Smooth muscle cell (in vitro differentiated cells): ENCODE data around the gene OR2AE1. TPM values are rescaled to one million over a fixed set of nuclear protein-coding genes. Genes with fewer than 3 reads are reported as not detected.

Experiments
- DNase-seq: peaks from one replicate; lab custom pipeline; 2025; ENCODE audit not compliant: unreplicated experiment; lab: John Stamatoyannopoulos, UW
- H2AFZ ChIP-seq: fragments of 200-600 bp; sonication (generic); 2 replicates; pipeline ENCODE4 v1.6.0; 2016; ENCODE audit warnings: antibody characterized with exemption, low read depth, mild to moderate bottlenecking
- H3F3A ChIP-seq: fragments of 200-600 bp; sonication (generic); 2 replicates; pipeline ENCODE4 v1.6.0; 2017; ENCODE audit warnings: antibody characterized with exemption, low read depth
- H3K27ac ChIP-seq: fragments of 200-600 bp; sonication (generic); 2 replicates; pipeline ENCODE4 v1.5.1; 2016; ENCODE audit warnings: low read depth, mild to moderate bottlenecking
- H3K27me3 ChIP-seq: fragments of 200-600 bp; sonication (generic); 2 replicates; pipeline ENCODE4 v1.6.1; 2016; ENCODE audit warnings: low read depth, mild to moderate bottlenecking
- H3K36me3 ChIP-seq: fragments of 200-600 bp; sonication (generic); 2 replicates; pipeline ENCODE4 v1.5.1; 2016; ENCODE audit warnings: low read depth
- H3K4me1 ChIP-seq: fragments of 200-600 bp; sonication (generic); 2 replicates; pipeline ENCODE4 v1.5.1; 2016; ENCODE audit warnings: low read depth
- H3K4me2 ChIP-seq: fragments of 200-600 bp; sonication (generic); 2 replicates; pipeline ENCODE4 v1.6.0; 2016; ENCODE audit warnings: mild to moderate bottlenecking
- H3K4me3 ChIP-seq: fragments of 200-600 bp; sonication (generic); 2 replicates; pipeline ENCODE4 v1.5.1; 2016; ENCODE audit warnings: mild to moderate bottlenecking
- H3K79me2 ChIP-seq: fragments of 200-600 bp; sonication (generic); 2 replicates; pipeline ENCODE4 v1.6.0; 2016; ENCODE audit warnings: low read depth, mild to moderate bottlenecking
- H3K9ac ChIP-seq: fragments of 200-600 bp; sonication (generic); 2 replicates; pipeline ENCODE4 v1.6.0; 2016; ENCODE audit warnings: low read depth
- H3K9me3 ChIP-seq: fragments of 200-600 bp; sonication (generic); replicated peaks from 2 replicates; pipeline ENCODE4 v1.5.1; 2016; ENCODE audit warnings: low read depth
- H4K20me1 ChIP-seq: fragments of 200-600 bp; sonication (generic); 2 replicates; pipeline ENCODE4 v1.6.0; 2016; ENCODE audit warnings: low read depth
- CTCF ChIP-seq: fragments of 200-600 bp; sonication (generic); IDR thresholded peaks from 2 replicates; pipeline ENCODE4 v1.5.1; 2017; ENCODE audit warnings: borderline replicate concordance, mild to moderate bottlenecking, antibody characterized with exemption; ENCODE audit not compliant: insufficient read depth, poor library complexity, severe bottlenecking
- WGBS: methylation state at CpG from one replicate; pipeline ENCODE4 v1.1.7; 2016; ENCODE audit warnings: low lambda C conversion rate; 5-methylcytosine and 5-hydroxymethylcytosine counted together
- polyA plus RNA-seq: library from polyadenylated mRNA; unstranded; fragments of >200 nt; fragmentation: Nextera tagmentation; extraction: Ambion mirVana; gene quantifications from 2 replicates; pipeline ENCODE4 v1.2.1, GENCODE V29; 2016
- total RNA-seq: library from RNA; depleted of rRNA; stranded (reverse); fragments of >200 nt; gene quantifications from 2 replicates; pipeline ENCODE4 v1.2.3, GENCODE V29; 2014

Gene OR2AE1
- total and polyA plus RNA-seq, 2 experiments from 2014 or later = not detected

GRCh38 chr7:99835189-99835588 is 41.6 kb downstream of the OR2AE1 start:
- 76% methylated on average over 4 of the region's 4 CpGs for WGBS
- H4K20me1 ChIP-seq = no peaks in the 10 kb centered on the region
- H3K79me2 ChIP-seq = no peaks in the 10 kb centered on the region
- no peaks in the 10 kb centered on the region for H3K36me3 ChIP-seq
- H3K27ac ChIP-seq = no peak overlapping the region
- H3K4me3 ChIP-seq = no peak overlapping the region
- H3K9me3 ChIP-seq = no peaks in the 10 kb centered on the region
- H3K27me3 ChIP-seq = no peaks in the 10 kb centered on the region
- no peak overlapping the region for H2AFZ ChIP-seq
- H3K4me1 ChIP-seq = no peaks in the 10 kb centered on the region
- TF ChIP-seq CTCF = no peak
- H3K9ac ChIP-seq = no peak overlapping the region
- H3K4me2 ChIP-seq = no peak overlapping the region
- H3F3A ChIP-seq = no peaks in the 10 kb centered on the region
- no peak for DNase-seq

GRCh38 chr7:99834382-99834781 is 42.5 kb downstream of the OR2AE1 start:
- WGBS = 95% methylated on average over 2 of the region's 2 CpGs
- no peak for DNase-seq
- no peak for TF ChIP-seq CTCF
- no peak overlapping the region for H3K4me3 ChIP-seq
- no peak overlapping the region for H3K4me2 ChIP-seq
- H4K20me1 ChIP-seq = no peaks in the 10 kb centered on the region
- no peaks in the 10 kb centered on the region for H3F3A ChIP-seq
- H3K9me3 ChIP-seq = no peaks in the 10 kb centered on the region
- H3K27ac ChIP-seq = no peak overlapping the region
- no peak overlapping the region for H2AFZ ChIP-seq
- H3K9ac ChIP-seq = no peak overlapping the region
- H3K36me3 ChIP-seq = no peaks in the 10 kb centered on the region
- no peaks in the 10 kb centered on the region for H3K4me1 ChIP-seq
- no peaks in the 10 kb centered on the region for H3K79me2 ChIP-seq
- H3K27me3 ChIP-seq = no peaks in the 10 kb centered on the region

- peak overlapping the region; percentile 1 for H2AFZ ChIP-seq
- H3K4me2 ChIP-seq = peak overlapping the region; percentile 69
- no peaks in the 10 kb centered on the region for H3K4me1 ChIP-seq
- H3K27me3 ChIP-seq = no peaks in the 10 kb centered on the region
- H3K36me3 ChIP-seq = no peaks in the 10 kb centered on the region
- H3K9me3 ChIP-seq = no peaks in the 10 kb centered on the region
- no peak overlapping the region for H3K4me3 ChIP-seq
- TF ChIP-seq CTCF = no peak
- no peaks in the 10 kb centered on the region for H3K79me2 ChIP-seq
- no peak for DNase-seq
- WGBS = 49% methylated on average over 8 of the region's 8 CpGs
- no peaks in the 10 kb centered on the region for H4K20me1 ChIP-seq
- H3F3A ChIP-seq = no peaks in the 10 kb centered on the region
- H3K9ac ChIP-seq = no peak overlapping the region
- H3K27ac ChIP-seq = no peak overlapping the region
Observed at GRCh38 chr7:99833289-99833877, 43.5 kb downstream of the OR2AE1 start.

- no peaks in the 10 kb centered on the region for H3K79me2 ChIP-seq
- TF ChIP-seq CTCF = no peak
- no peaks in the 10 kb centered on the region for H3K9me3 ChIP-seq
- H3K4me1 ChIP-seq = no peaks in the 10 kb centered on the region
- no peak overlapping the region for H3K9ac ChIP-seq
- no peaks in the 10 kb centered on the region for H3K36me3 ChIP-seq
- H2AFZ ChIP-seq = no peak overlapping the region
- H3F3A ChIP-seq = no peaks in the 10 kb centered on the region
- DNase-seq = no peak
- no peak overlapping the region for H3K27ac ChIP-seq
- no peaks in the 10 kb centered on the region for H4K20me1 ChIP-seq
- H3K27me3 ChIP-seq = no peaks in the 10 kb centered on the region
- H3K4me3 ChIP-seq = no peak overlapping the region
- H3K4me2 ChIP-seq = no peak overlapping the region
Observed at GRCh38 chr7:99831595-99831994, 45.2 kb downstream of the OR2AE1 start.
